ENCODE measurements around the gene CTNNA2. TPM values are rescaled to one million over a fixed set of nuclear protein-coding genes. Genes with fewer than 3 reads are reported as not detected.

Gene CTNNA2
- total and polyA plus RNA-seq, 12 donors = 0.12 to 5.0 (median 1.4) TPM; not detected in 1

DNA sequence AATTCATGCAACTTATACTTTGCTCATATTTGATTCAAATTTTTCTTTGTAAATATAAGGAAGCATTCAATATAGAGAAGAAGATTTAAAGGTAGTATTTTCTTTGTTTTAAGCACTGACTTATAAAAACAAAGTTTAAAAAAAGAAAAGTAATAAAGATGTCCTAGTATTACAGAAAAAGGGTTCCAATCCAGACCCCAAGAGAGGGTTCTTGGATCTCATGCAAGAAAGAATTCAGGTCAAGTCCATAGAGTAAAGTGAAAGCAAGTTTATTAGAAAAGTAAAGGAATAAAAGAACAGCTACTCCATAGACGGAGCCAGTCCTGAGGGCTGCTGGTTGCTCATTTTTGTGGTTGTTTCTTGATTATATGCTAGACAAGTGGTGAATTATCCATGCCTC is 267.9 kb downstream of the CTNNA2 start:
- Histone ChIP-seq H3K4me1 (replicated peaks in 1 of 2) (no peaks in the 10 kb centered on the region), H3K9me3 (replicated peaks in 1 of 3) (no peaks in the 10 kb centered on the region), H3K36me3 (replicated peaks in 1 of 2) (no peaks in the 10 kb centered on the region), H3K27me3 (no peaks in the 10 kb centered on the region), H3K4me3 (no peak overlapping the region), H3K27ac (no peak overlapping the region)
- no peak for DNase-seq
- TF ChIP-seq CTCF (IDR thresholded peaks at IDR 0.05) (no peak), POLR2A (IDR thresholded peaks at IDR 0.05) (no peak)
- intact Hi-C loops (cut with DNase I) = no loop called here
- 65 to 95% (median 73%) methylated on average over 1 of the region's 1 CpG for whole genome bisulfite sequencing, 4 donors

DNA sequence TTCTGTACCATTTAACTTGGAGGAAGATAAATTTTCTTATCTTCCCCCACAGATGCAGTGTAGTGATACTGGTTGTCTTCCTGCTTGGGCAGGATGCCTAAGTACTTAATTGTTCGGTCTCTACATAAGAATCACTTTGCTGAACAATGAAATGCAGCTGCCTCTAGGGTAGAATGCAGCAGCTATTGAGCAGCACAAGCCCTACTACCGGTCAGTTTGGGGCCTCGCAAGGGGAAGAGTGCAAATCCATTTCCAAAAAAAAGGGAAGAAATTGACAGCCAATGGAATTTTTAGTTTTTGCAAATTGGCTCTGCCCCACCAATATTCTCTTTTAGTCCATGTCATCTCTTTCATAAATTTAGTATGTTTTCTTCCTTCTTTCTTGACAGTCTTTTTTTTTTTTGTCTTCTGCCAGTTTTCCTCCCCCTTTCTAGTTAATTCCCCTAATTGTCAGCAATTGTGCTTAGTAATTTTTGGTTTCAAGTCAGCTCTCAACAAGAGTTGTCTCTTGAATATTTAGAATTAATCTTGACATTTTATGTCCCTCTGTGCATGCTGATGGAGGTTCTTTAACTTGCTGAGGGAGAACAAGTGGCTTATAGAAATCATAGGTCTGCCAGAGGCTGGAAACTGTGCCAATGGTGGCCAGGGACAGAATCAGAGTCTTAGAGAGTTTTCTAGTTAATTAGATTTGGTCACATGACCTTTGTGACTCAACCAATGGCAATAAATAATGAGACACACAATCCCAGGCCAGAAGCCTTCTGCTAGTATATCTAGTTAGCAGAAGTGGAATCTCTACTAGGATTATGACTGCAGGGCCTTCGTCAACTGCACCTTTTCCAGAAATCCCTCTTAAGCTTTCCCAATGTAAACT is 270.0 kb downstream of the CTNNA2 start:
- H3K36me3 ChIP-seq (replicated peaks in 1 of 2) = no peaks in the 10 kb centered on the region
- H3K27me3 ChIP-seq = no peaks in the 10 kb centered on the region
- H3K4me1 ChIP-seq (replicated peaks in 1 of 2) = no peaks in the 10 kb centered on the region
- WGBS, 4 donors = 63 to 67% (median 66%) methylated on average over 4 of the region's 4 CpGs
- no peak overlapping the region for H3K4me3 ChIP-seq
- no peak for DNase-seq
- no peak overlapping the region for H3K27ac ChIP-seq
- intact Hi-C loops (cut with DNase I) = no loop called here
- H3K9me3 ChIP-seq (replicated peaks in 1 of 3) = no peaks in the 10 kb centered on the region
- TF ChIP-seq POLR2A (IDR thresholded peaks at IDR 0.05) = no peak

DNA sequence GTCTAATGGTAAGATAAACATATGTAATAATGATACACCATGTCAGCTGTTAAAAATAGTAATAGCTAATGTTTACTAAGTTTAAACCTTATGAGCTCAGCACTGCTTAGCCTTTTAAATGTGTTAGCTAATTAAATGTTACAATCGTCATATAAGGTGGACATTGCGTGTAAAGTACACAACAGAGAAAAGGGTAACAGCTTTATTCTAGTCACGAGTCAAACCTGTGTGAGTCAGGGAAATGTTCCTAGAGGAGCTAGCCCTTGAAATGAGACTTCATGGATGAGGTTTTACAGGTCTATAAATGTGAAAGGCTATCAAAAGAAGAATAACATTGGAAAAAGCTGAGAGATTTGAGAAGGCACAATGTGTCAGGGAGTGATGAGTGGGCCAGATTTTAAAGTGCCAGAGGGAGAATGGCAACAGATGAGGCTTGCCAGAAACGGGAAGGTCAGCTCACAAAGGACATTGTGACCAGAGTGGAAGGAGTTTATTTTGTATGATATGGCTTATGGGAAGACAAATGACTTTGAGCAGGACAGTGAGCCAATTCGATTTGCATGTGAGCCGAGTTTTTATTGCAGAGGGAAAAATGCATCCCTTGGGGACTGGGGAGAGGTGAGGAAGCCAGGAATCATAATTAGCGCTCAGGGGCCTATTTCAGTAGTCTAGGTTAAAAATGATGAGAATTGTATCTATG is 276.3 kb downstream of the CTNNA2 start:
- no peaks in the 10 kb centered on the region for H3K27me3 ChIP-seq
- DNase-seq = no peak
- no peaks in the 10 kb centered on the region for H3K4me1 ChIP-seq (replicated peaks in 1 of 2)
- TF ChIP-seq POLR2A (IDR thresholded peaks at IDR 0.05) (no peak), CTCF (IDR thresholded peaks at IDR 0.05) (no peak)
- H3K4me3 ChIP-seq = no peak overlapping the region
- WGBS, 4 donors = 56 to 64% (median 61%) methylated on average over 7 of the region's 7 CpGs
- intact Hi-C loops (cut with DNase I) = no loop called here
- H3K36me3 ChIP-seq (replicated peaks in 1 of 2) = no peaks in the 10 kb centered on the region
- no peaks in the 10 kb centered on the region for H3K9me3 ChIP-seq (replicated peaks in 1 of 3)
- H3K27ac ChIP-seq = no peak overlapping the region

DNA sequence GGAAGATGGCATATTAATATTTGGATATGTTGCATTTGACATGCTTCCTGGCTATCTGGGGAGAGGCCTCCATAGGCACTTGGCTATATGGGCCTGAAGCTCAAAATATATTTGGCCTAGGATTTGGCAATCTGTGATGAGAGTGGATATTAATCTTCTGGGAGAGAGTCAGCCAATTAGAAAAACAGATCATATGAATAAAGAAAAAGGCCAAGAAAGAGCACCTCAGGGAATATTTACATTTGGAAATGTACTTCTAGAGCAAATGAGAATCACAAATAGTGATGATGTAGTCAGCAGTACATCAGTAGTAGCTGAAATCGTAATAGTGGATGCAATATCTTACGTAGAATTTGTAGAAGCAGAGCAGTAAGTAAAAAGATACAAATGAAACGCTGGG is 277.0 kb downstream of the CTNNA2 start:
- Histone ChIP-seq H3K4me3 (no peak overlapping the region), H3K27ac (no peak overlapping the region), H3K27me3 (no peaks in the 10 kb centered on the region), H3K9me3 (replicated peaks in 1 of 3) (no peaks in the 10 kb centered on the region), H3K4me1 (replicated peaks in 1 of 2) (no peaks in the 10 kb centered on the region), H3K36me3 (replicated peaks in 1 of 2) (no peaks in the 10 kb centered on the region)
- TF ChIP-seq POLR2A (IDR thresholded peaks at IDR 0.05) = no peak
- no peak for TF ChIP-seq CTCF (IDR thresholded peaks at IDR 0.05)
- WGBS, 4 donors = 68 to 77% (median 74%) methylated on average over 3 of the region's 3 CpGs
- intact Hi-C loops (cut with DNase I) = no loop called here
- DNase-seq = no peak
